H1 (cell line): ENCODE results near the gene EMP2. TPM values are rescaled to one million over a fixed set of nuclear protein-coding genes. Genes with fewer than 3 reads are reported as not detected.

ENCODE experiments used
- TEAD4 ChIP-seq: IDR thresholded peaks from 2 replicates; pipeline ENCODE4 v1.6.1; 2012; ENCODE audit warnings: low read depth, low read length, inconsistent platforms, mixed read lengths
- polyA plus RNA-seq, 7 experiments: library from polyadenylated mRNA; depleted of rRNA in 3 of 7; stranded (reverse) in 5 of 7; unstranded in 2 of 7; fragments of >200 nt in 5 of 7; fragments of 200-250 nt in 2 of 7; gene quantifications; 1 replicate in 5 of 7; 2 replicates in 1 of 7; 4 replicates in 1 of 7; pipeline versions ENCODE4 v1.2.1 to v1.2.3, GENCODE V29; 2011 to 2013; ENCODE audit warnings: missing spikeins in 2 of 7, mixed read lengths in 2 of 7
- total RNA-seq: library from RNA; stranded (reverse); fragmentation: NEBNext Ultra II Directional; extraction: Animal tissue kit (Norgen Biotek cat#: 25700); gene quantifications from 2 replicates; pipeline ENCODE4 v1.2.1, GENCODE V29; 2021
- TF ChIP-seq, protein P1 (sequence below): fragments of 300-600 bp; sonication (generic); IDR thresholded peaks from 2 replicates; pipeline ENCODE4 v1.7.1; 2012; ENCODE audit warnings: low read length, moderate library complexity, mild to moderate bottlenecking, inconsistent platforms; ENCODE audit not compliant: insufficient replicate concordance

EMP2 gene
- total and polyA plus RNA-seq, 2 of the 8 experiments (the other 6 are each of a cell fraction or from before 2014, with no cell fraction given): 22.6 to 23.3 TPM

- TF ChIP-seq, protein P1, sequence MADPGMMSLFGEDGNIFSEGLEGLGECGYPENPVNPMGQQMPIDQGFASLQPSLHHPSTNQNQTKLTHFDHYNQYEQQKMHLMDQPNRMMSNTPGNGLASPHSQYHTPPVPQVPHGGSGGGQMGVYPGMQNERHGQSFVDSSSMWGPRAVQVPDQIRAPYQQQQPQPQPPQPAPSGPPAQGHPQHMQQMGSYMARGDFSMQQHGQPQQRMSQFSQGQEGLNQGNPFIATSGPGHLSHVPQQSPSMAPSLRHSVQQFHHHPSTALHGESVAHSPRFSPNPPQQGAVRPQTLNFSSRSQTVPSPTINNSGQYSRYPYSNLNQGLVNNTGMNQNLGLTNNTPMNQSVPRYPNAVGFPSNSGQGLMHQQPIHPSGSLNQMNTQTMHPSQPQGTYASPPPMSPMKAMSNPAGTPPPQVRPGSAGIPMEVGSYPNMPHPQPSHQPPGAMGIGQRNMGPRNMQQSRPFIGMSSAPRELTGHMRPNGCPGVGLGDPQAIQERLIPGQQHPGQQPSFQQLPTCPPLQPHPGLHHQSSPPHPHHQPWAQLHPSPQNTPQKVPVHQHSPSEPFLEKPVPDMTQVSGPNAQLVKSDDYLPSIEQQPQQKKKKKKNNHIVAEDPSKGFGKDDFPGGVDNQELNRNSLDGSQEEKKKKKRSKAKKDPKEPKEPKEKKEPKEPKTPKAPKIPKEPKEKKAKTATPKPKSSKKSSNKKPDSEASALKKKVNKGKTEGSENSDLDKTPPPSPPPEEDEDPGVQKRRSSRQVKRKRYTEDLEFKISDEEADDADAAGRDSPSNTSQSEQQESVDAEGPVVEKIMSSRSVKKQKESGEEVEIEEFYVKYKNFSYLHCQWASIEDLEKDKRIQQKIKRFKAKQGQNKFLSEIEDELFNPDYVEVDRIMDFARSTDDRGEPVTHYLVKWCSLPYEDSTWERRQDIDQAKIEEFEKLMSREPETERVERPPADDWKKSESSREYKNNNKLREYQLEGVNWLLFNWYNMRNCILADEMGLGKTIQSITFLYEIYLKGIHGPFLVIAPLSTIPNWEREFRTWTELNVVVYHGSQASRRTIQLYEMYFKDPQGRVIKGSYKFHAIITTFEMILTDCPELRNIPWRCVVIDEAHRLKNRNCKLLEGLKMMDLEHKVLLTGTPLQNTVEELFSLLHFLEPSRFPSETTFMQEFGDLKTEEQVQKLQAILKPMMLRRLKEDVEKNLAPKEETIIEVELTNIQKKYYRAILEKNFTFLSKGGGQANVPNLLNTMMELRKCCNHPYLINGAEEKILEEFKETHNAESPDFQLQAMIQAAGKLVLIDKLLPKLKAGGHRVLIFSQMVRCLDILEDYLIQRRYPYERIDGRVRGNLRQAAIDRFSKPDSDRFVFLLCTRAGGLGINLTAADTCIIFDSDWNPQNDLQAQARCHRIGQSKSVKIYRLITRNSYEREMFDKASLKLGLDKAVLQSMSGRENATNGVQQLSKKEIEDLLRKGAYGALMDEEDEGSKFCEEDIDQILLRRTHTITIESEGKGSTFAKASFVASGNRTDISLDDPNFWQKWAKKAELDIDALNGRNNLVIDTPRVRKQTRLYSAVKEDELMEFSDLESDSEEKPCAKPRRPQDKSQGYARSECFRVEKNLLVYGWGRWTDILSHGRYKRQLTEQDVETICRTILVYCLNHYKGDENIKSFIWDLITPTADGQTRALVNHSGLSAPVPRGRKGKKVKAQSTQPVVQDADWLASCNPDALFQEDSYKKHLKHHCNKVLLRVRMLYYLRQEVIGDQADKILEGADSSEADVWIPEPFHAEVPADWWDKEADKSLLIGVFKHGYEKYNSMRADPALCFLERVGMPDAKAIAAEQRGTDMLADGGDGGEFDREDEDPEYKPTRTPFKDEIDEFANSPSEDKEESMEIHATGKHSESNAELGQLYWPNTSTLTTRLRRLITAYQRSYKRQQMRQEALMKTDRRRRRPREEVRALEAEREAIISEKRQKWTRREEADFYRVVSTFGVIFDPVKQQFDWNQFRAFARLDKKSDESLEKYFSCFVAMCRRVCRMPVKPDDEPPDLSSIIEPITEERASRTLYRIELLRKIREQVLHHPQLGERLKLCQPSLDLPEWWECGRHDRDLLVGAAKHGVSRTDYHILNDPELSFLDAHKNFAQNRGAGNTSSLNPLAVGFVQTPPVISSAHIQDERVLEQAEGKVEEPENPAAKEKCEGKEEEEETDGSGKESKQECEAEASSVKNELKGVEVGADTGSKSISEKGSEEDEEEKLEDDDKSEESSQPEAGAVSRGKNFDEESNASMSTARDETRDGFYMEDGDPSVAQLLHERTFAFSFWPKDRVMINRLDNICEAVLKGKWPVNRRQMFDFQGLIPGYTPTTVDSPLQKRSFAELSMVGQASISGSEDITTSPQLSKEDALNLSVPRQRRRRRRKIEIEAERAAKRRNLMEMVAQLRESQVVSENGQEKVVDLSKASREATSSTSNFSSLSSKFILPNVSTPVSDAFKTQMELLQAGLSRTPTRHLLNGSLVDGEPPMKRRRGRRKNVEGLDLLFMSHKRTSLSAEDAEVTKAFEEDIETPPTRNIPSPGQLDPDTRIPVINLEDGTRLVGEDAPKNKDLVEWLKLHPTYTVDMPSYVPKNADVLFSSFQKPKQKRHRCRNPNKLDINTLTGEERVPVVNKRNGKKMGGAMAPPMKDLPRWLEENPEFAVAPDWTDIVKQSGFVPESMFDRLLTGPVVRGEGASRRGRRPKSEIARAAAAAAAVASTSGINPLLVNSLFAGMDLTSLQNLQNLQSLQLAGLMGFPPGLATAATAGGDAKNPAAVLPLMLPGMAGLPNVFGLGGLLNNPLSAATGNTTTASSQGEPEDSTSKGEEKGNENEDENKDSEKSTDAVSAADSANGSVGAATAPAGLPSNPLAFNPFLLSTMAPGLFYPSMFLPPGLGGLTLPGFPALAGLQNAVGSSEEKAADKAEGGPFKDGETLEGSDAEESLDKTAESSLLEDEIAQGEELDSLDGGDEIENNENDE: no peak
- no peak for TF ChIP-seq TEAD4
These were observed 45.4 kb upstream of the EMP2 start (continued) for GRCh38 chr16:10625595-10626357.
